HL-60 (cell line): Measurements from ENCODE around the gene IL36G.

Experiments used
- GABPA ChIP-seq: IDR thresholded peaks from 2 replicates; pipeline ENCODE4 v1.6.1; 2012; ENCODE audit warnings: low read depth
- TF ChIP-seq, protein P1 (sequence below): IDR thresholded peaks from one replicate; pipeline ENCODE4 v1.5.1; 2011; ENCODE audit warnings: low read length, control low read depth, inconsistent platforms; ENCODE audit not compliant: insufficient read depth
- TF ChIP-seq, protein P2 (sequence below): IDR thresholded peaks from 2 replicates; pipeline ENCODE4 v1.6.1; 2012; ENCODE audit warnings: low read depth; ENCODE audit not compliant: insufficient replicate concordance

DNA sequence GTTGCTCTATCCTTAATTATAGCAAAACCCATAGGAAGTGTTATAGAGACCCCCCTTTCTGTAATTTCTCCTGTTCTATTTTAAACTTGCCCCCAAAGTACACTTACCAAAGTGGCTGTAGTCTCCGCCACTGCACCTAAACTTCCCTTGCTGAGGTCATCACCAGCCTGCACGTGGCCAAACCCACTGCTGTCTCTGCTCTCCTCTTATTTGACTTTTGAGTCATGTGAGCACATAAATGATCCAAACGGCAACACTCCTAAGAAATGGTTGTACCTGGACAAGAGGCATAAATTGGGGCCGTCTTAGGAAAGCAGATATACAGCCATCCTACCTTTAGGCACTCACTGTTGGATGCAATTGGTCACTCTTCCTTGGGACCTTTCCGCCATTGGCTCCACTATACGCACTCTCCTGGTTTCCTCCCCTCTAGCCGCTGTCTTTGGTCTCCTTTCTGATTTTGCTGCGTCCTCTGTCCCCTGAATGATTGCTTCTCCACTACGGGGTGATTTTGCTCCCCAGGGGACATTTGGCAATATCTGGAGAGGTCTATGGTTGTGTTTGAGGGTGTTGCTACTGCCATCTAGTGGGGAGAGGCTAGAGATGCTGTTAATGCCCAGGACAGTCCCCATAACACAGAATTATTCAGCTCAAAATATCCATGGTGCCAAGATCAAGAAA is 19.2 kb upstream of the IL36G start:
- TF ChIP-seq, protein P1, sequence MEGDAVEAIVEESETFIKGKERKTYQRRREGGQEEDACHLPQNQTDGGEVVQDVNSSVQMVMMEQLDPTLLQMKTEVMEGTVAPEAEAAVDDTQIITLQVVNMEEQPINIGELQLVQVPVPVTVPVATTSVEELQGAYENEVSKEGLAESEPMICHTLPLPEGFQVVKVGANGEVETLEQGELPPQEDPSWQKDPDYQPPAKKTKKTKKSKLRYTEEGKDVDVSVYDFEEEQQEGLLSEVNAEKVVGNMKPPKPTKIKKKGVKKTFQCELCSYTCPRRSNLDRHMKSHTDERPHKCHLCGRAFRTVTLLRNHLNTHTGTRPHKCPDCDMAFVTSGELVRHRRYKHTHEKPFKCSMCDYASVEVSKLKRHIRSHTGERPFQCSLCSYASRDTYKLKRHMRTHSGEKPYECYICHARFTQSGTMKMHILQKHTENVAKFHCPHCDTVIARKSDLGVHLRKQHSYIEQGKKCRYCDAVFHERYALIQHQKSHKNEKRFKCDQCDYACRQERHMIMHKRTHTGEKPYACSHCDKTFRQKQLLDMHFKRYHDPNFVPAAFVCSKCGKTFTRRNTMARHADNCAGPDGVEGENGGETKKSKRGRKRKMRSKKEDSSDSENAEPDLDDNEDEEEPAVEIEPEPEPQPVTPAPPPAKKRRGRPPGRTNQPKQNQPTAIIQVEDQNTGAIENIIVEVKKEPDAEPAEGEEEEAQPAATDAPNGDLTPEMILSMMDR = peak; percentile 96
- TF ChIP-seq GABPA = no peak
- TF ChIP-seq, protein P2, sequence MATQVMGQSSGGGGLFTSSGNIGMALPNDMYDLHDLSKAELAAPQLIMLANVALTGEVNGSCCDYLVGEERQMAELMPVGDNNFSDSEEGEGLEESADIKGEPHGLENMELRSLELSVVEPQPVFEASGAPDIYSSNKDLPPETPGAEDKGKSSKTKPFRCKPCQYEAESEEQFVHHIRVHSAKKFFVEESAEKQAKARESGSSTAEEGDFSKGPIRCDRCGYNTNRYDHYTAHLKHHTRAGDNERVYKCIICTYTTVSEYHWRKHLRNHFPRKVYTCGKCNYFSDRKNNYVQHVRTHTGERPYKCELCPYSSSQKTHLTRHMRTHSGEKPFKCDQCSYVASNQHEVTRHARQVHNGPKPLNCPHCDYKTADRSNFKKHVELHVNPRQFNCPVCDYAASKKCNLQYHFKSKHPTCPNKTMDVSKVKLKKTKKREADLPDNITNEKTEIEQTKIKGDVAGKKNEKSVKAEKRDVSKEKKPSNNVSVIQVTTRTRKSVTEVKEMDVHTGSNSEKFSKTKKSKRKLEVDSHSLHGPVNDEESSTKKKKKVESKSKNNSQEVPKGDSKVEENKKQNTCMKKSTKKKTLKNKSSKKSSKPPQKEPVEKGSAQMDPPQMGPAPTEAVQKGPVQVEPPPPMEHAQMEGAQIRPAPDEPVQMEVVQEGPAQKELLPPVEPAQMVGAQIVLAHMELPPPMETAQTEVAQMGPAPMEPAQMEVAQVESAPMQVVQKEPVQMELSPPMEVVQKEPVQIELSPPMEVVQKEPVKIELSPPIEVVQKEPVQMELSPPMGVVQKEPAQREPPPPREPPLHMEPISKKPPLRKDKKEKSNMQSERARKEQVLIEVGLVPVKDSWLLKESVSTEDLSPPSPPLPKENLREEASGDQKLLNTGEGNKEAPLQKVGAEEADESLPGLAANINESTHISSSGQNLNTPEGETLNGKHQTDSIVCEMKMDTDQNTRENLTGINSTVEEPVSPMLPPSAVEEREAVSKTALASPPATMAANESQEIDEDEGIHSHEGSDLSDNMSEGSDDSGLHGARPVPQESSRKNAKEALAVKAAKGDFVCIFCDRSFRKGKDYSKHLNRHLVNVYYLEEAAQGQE = no peak
